Measurements from ENCODE around the gene MYLIP. TPM values are rescaled to one million over a fixed set of nuclear protein-coding genes. Genes with fewer than 3 reads are reported as not detected.
A peak's percentile ranks its signal among the peaks of the same experiment; 100 is the strongest.

MYLIP gene
- total and polyA plus RNA-seq, 10 donors = 12.5 to 66.8 (median 42.6) TPM

GRCh38 chr6:16178351-16178750 is 49.5 kb downstream of the MYLIP start:
- Histone ChIP-seq H3K9me3 (peaks cover 0 to 18% (median 9%) of the 10 kb centered on the region in 8 donors), H3K4me1 (peaks cover 0 to 21% (median 6%) of the 10 kb centered on the region in 6 donors), H3K4me3 (no peak overlapping the region), H3K27ac (no peak overlapping the region), H3K36me3 (no peaks in the 10 kb centered on the region), H3K27me3 (replicated peaks in 1 of 7) (peaks cover 0 to 7% (median 0%) of the 10 kb centered on the region in 7 donors)
- intact Hi-C loops (cut with DNase I; ENCODE audit: low total_unique reads) = no loop called here
- 93 to 97% (median 95%) methylated on average over 7 of the region's 7 CpGs for WGBS, 5 donors
- TF ChIP-seq POLR2A (IDR thresholded peaks at IDR 0.05) (no peak), CTCF (IDR thresholded peaks at IDR 0.05 in 8 of 11, conservative IDR thresholded peaks at IDR 0.05 in 3 of 11) (no peak), POLR2AphosphoS5 (IDR thresholded peaks at IDR 0.05) (no peak)
- DNase-seq = no peak

- no peak for DNase-seq
- H3K36me3 ChIP-seq = no peaks in the 10 kb centered on the region
- intact Hi-C loops (cut with DNase I; ENCODE audit: low total_unique reads) = no loop called here
- H3K9me3 ChIP-seq = peaks cover 0 to 18% (median 9%) of the 10 kb centered on the region in 8 donors
- no peak overlapping the region for H3K4me3 ChIP-seq
- H3K4me1 ChIP-seq = peaks cover 0 to 23% (median 7%) of the 10 kb centered on the region in 6 donors
- TF ChIP-seq POLR2AphosphoS5 (IDR thresholded peaks at IDR 0.05) = no peak
- TF ChIP-seq CTCF (IDR thresholded peaks at IDR 0.05 in 8 of 11, conservative IDR thresholded peaks at IDR 0.05 in 3 of 11) = no peak
- no peak for TF ChIP-seq POLR2A (IDR thresholded peaks at IDR 0.05)
- 87 to 100% (median 94%) methylated on average over 2 of the region's 2 CpGs for WGBS, 5 donors
- H3K27me3 ChIP-seq (replicated peaks in 1 of 7) = peaks cover 0 to 7% (median 0%) of the 10 kb centered on the region in 7 donors
- peak overlapping the region in 3 of 8 donors; percentile 63 to 80 (median 72) for H3K27ac ChIP-seq
Measured at GRCh38 chr6:16179063-16179462, 50.2 kb downstream of the MYLIP start.

GRCh38 chr6:16179970-16180431 is 51.1 kb downstream of the MYLIP start:
- peak overlapping the region in 6 of 8 donors; percentile 18 to 80 (median 52) for H3K27ac ChIP-seq
- no peaks in the 10 kb centered on the region for H3K36me3 ChIP-seq
- peaks cover 0 to 23% (median 7%) of the 10 kb centered on the region in 6 donors for H3K4me1 ChIP-seq
- TF ChIP-seq POLR2AphosphoS5 (IDR thresholded peaks at IDR 0.05) (peak in 1 of 3 donors; percentile 34), CTCF (IDR thresholded peaks at IDR 0.05 in 8 of 11, conservative IDR thresholded peaks at IDR 0.05 in 3 of 11) (no peak)
- 22 to 39% (median 28%) methylated on average over 16 of the region's 16 CpGs for WGBS, 5 donors
- intact Hi-C loops (cut with DNase I; ENCODE audit: low total_unique reads) = loop anchor here (5.0 to 10.0 kb wide), 2 partner anchors 55 to 488 kb away; partner anchors contain the start of gene MYLIP
- no peak for DNase-seq
- peak overlapping the region in 1 of 8 donors; percentile 30 for H3K4me3 ChIP-seq
- H3K27me3 ChIP-seq (replicated peaks in 1 of 7) = peaks cover 0 to 7% (median 0%) of the 10 kb centered on the region in 7 donors
- peaks cover 0 to 18% (median 9%) of the 10 kb centered on the region in 8 donors for H3K9me3 ChIP-seq

GRCh38 chr6:16180696-16181438 is 52.0 kb downstream of the MYLIP start:
- WGBS, 5 donors = 82 to 93% (median 87%) methylated on average over 28 to 45 of the region's 45 CpGs
- H3K36me3 ChIP-seq = no peaks in the 10 kb centered on the region
- H3K4me3 ChIP-seq = peak overlapping the region in 1 of 8 donors; percentile 30
- intact Hi-C loops (cut with DNase I; ENCODE audit: low total_unique reads) = loop anchor here (5.0 to 10.0 kb wide), 2 partner anchors 56 to 489 kb away; partner anchors contain the start of gene MYLIP
- DNase-seq = peak; percentile 71
- TF ChIP-seq CTCF (IDR thresholded peaks at IDR 0.05 in 8 of 11, conservative IDR thresholded peaks at IDR 0.05 in 3 of 11) (no peak), POLR2AphosphoS5 (IDR thresholded peaks at IDR 0.05) (no peak), POLR2A (IDR thresholded peaks at IDR 0.05) (no peak)
- peaks cover 0 to 23% (median 7%) of the 10 kb centered on the region in 6 donors for H3K4me1 ChIP-seq
- H3K27ac ChIP-seq = peak overlapping the region in 6 of 8 donors; percentile 18 to 80 (median 48)
- H3K27me3 ChIP-seq (replicated peaks in 1 of 7) = peaks cover 0 to 7% (median 0%) of the 10 kb centered on the region in 7 donors
- H3K9me3 ChIP-seq = peaks cover 0 to 18% (median 9%) of the 10 kb centered on the region in 8 donors
